IPS DF 6.9 (cell line): ENCODE data around the gene FHL2.

Experiments
- DNase-seq: peaks from one replicate; pipeline ENCODE4 v3.0.0-alpha.2; 2013; ENCODE audit warnings: low read depth, low spot score
- H3K27ac ChIP-seq: one replicate; pipeline ENCODE4 v1.5.1; 2013; ENCODE audit warnings: low read length, control low read depth
- H3K27me3 ChIP-seq: 2 replicates; pipeline ENCODE4 v1.6.1; 2013; ENCODE audit warnings: mild to moderate bottlenecking, low read length; ENCODE audit not compliant: control insufficient read depth, insufficient read depth
- H3K36me3 ChIP-seq: 2 replicates; pipeline ENCODE4 v1.6.1; 2013; ENCODE audit warnings: low read length; ENCODE audit not compliant: control insufficient read depth, insufficient read depth
- H3K4me1 ChIP-seq: 2 replicates; pipeline ENCODE4 v1.6.1; 2013; ENCODE audit warnings: low read length; ENCODE audit not compliant: control insufficient read depth, insufficient read depth
- H3K4me3 ChIP-seq: 2 replicates; pipeline ENCODE4 v1.5.1; 2013; ENCODE audit warnings: mild to moderate bottlenecking, low read length
- H3K9me3 ChIP-seq: 2 replicates; pipeline ENCODE4 v1.6.1; 2013; ENCODE audit warnings: low read length, inconsistent platforms; ENCODE audit not compliant: control insufficient read depth, insufficient read depth
- WGBS: extraction: QIAGEN DNeasy Blood & Tissue Kit; methylation state at CpG from one replicate; pipeline ENCODE4 v1.1.7; 2013; ENCODE audit warnings: mixed read lengths, missing lambda C conversion rate; ENCODE audit not compliant: insufficient read length, insufficient coverage; 5-methylcytosine and 5-hydroxymethylcytosine counted together

FHL2 gene

GRCh38 chr2:105409717-105410116 is 10.9 kb upstream of the FHL2 start:
- WGBS, result no CpG with 5 or more reads among the region's 6 CpGs

GRCh38 chr2:105407946-105408743 is 9.3 kb upstream of the FHL2 start:
- Histone ChIP-seq H3K36me3 (no peaks in the 10 kb centered on the region), H3K4me3 (no peak overlapping the region), H3K27me3 (no peaks in the 10 kb centered on the region), H3K4me1 (peaks cover 3% of the 10 kb centered on the region; the same call in 1 of the 2 replicates), H3K27ac (no peak overlapping the region), H3K9me3 (no peaks in the 10 kb centered on the region)
- WGBS, result no CpG with 5 or more reads among the region's 7 CpGs
- no peak for DNase-seq

More at GRCh38 chr2:105409717-105410116, 10.9 kb upstream of the FHL2 start:
- Histone ChIP-seq H3K9me3 (no peaks in the 10 kb centered on the region), H3K27me3 (no peaks in the 10 kb centered on the region), H3K36me3 (no peaks in the 10 kb centered on the region), H3K4me1 (no peaks in the 10 kb centered on the region), H3K27ac (no peak overlapping the region), H3K4me3 (no peak overlapping the region)
- DNase-seq, result no peak

- Histone ChIP-seq H3K27ac (no peak overlapping the region), H3K27me3 (no peaks in the 10 kb centered on the region), H3K9me3 (no peaks in the 10 kb centered on the region), H3K4me1 (peaks cover 3% of the 10 kb centered on the region; the same call in 1 of the 2 replicates), H3K4me3 (no peak overlapping the region), H3K36me3 (no peaks in the 10 kb centered on the region)
- no CpG with 5 or more reads among the region's 5 CpGs for WGBS
- DNase-seq, result no peak
These were observed 7.4 kb upstream of the FHL2 start for GRCh38 chr2:105406221-105406620.

- no peak for DNase-seq
- Histone ChIP-seq H3K36me3 (no peaks in the 10 kb centered on the region), H3K4me3 (no peak overlapping the region), H3K4me1 (peaks cover 3% of the 10 kb centered on the region; the same call in 1 of the 2 replicates), H3K27ac (no peak overlapping the region), H3K27me3 (no peaks in the 10 kb centered on the region), H3K9me3 (no peaks in the 10 kb centered on the region)
- WGBS, result no CpG with 5 or more reads among the region's 4 CpGs
These were observed 6.4 kb upstream of the FHL2 start for GRCh38 chr2:105405291-105405690.

- Histone ChIP-seq H3K4me3 (no peak overlapping the region), H3K36me3 (no peaks in the 10 kb centered on the region), H3K27me3 (no peaks in the 10 kb centered on the region; the same call in 1 of the 2 replicates), H3K27ac (no peak overlapping the region), H3K4me1 (peaks cover 3% of the 10 kb centered on the region; the same call in 1 of the 2 replicates), H3K9me3 (no peaks in the 10 kb centered on the region)
- WGBS, result no CpG with 5 or more reads among the region's 3 CpGs
- DNase-seq, result no peak
These were observed 5.9 kb upstream of the FHL2 start for GRCh38 chr2:105404736-105405135.

GRCh38 chr2:105403783-105404698 is 5.2 kb upstream of the FHL2 start:
- no CpG with 5 or more reads among the region's 14 CpGs for WGBS
- H3K27ac ChIP-seq, result no peak overlapping the region
- no peaks in the 10 kb centered on the region for H3K9me3 ChIP-seq
- no peak overlapping the region for H3K4me3 ChIP-seq
- no peaks in the 10 kb centered on the region; the same call in 1 of the 2 replicates for H3K27me3 ChIP-seq
- H3K4me1 ChIP-seq, result peaks cover 3% of the 10 kb centered on the region; the same call in 1 of the 2 replicates
- no peak for DNase-seq
- no peaks in the 10 kb centered on the region for H3K36me3 ChIP-seq

- Histone ChIP-seq H3K36me3 (no peaks in the 10 kb centered on the region), H3K4me3 (no peak overlapping the region), H3K27ac (no peak overlapping the region), H3K9me3 (no peaks in the 10 kb centered on the region), H3K27me3 (no peaks in the 10 kb centered on the region; the same call in 1 of the 2 replicates), H3K4me1 (peaks cover 3% of the 10 kb centered on the region; the same call in 1 of the 2 replicates)
- DNase-seq, result no peak
- WGBS, result no CpG with 5 or more reads among the region's 8 CpGs
These were observed 4.5 kb upstream of the FHL2 start for GRCh38 chr2:105403241-105403782.

GRCh38 chr2:105402809-105403208 is 4.0 kb upstream of the FHL2 start:
- Histone ChIP-seq H3K4me1 (peaks cover 3% of the 10 kb centered on the region; the same call in 1 of the 2 replicates), H3K36me3 (no peaks in the 10 kb centered on the region), H3K27ac (no peak overlapping the region), H3K27me3 (no peaks in the 10 kb centered on the region; the same call in 1 of the 2 replicates), H3K9me3 (no peaks in the 10 kb centered on the region), H3K4me3 (no peak overlapping the region)
- DNase-seq, result no peak
- no CpG with 5 or more reads among the region's 2 CpGs for WGBS

- Histone ChIP-seq H3K36me3 (no peaks in the 10 kb centered on the region), H3K4me1 (peaks cover 3% of the 10 kb centered on the region; the same call in 1 of the 2 replicates), H3K9me3 (no peaks in the 10 kb centered on the region), H3K4me3 (no peak overlapping the region), H3K27me3 (no peaks in the 10 kb centered on the region; the same call in 1 of the 2 replicates), H3K27ac (no peak overlapping the region)
- DNase-seq, result no peak
- WGBS, result 100% methylated on average over 2 of the region's 7 CpGs
These were observed 3.0 kb upstream of the FHL2 start for GRCh38 chr2:105401867-105402266.

GRCh38 chr2:105400138-105400540 is 1.3 kb upstream of the FHL2 start:
- no peaks in the 10 kb centered on the region for H3K36me3 ChIP-seq
- peaks cover 3% of the 10 kb centered on the region; the same call in 1 of the 2 replicates for H3K4me1 ChIP-seq
- WGBS, result no CpG with 5 or more reads among the region's 7 CpGs
- H3K9me3 ChIP-seq, result no peaks in the 10 kb centered on the region
- no peak overlapping the region for H3K27ac ChIP-seq
- H3K27me3 ChIP-seq, result no peaks in the 10 kb centered on the region; the same call in 1 of the 2 replicates
- H3K4me3 ChIP-seq, result no peak overlapping the region
- no peak for DNase-seq
